Bronchial smooth muscle cell (primary cell): ENCODE measurements around the gene FAM98B. TPM values are rescaled to one million over a fixed set of nuclear protein-coding genes. Genes with fewer than 3 reads are reported as not detected.

Experiments used
- total RNA-seq: library from RNA; depleted of rRNA; stranded (reverse); fragments of >200 nt; gene quantifications from 2 replicates; pipeline ENCODE4 v1.2.1, GENCODE V29; 2014

The FAM98B gene
- total RNA-seq = 2.7 and 5.2 TPM in 2 replicates

GRCh38 chr15:38453971-38454695 is at the start of gene FAM98B:
FAM98B (plus strand) TSS chr15:38454127; CDS start chr15:38454162, 35 bp downstream.

Other genes starting within 250 kb of the FAM98B start
- gene SPRED1, start 201.3 kb upstream of the FAM98B start, total RNA-seq = 32.2 and 50.1 TPM in 2 replicates
- not detected in 2 replicates for gene RASGRP1, start 110.7 kb downstream of the FAM98B start, total RNA-seq